Epithelial cell of proximal tubule (primary cell): Measurements from ENCODE around the gene ABHD12B. TPM values are rescaled to one million over a fixed set of nuclear protein-coding genes. Genes with fewer than 3 reads are reported as not detected.

ENCODE experiments used
- DNase-seq: peaks from one replicate; pipeline ENCODE4 v3.0.0-alpha.2; 2011; ENCODE audit warnings: low read depth
- H3K4me3 ChIP-seq: 2 replicates; pipeline ENCODE4 v1.5.1; 2011; ENCODE audit warnings: low read depth, mild to moderate bottlenecking, low read length
- total RNA-seq: library from RNA; depleted of rRNA; stranded (reverse); fragments of >200 nt; gene quantifications from 2 replicates; pipeline ENCODE4 v1.2.3, GENCODE V29; 2015
- TF ChIP-seq, protein P1 (sequence below): conservative IDR thresholded peaks from 2 replicates; pipeline ENCODE4 v1.5.1; 2012; ENCODE audit warnings: low read depth, mild to moderate bottlenecking, low read length

ABHD12B gene
- total RNA-seq: not detected in 2 replicates

- no peak for DNase-seq
- TF ChIP-seq, protein P1, sequence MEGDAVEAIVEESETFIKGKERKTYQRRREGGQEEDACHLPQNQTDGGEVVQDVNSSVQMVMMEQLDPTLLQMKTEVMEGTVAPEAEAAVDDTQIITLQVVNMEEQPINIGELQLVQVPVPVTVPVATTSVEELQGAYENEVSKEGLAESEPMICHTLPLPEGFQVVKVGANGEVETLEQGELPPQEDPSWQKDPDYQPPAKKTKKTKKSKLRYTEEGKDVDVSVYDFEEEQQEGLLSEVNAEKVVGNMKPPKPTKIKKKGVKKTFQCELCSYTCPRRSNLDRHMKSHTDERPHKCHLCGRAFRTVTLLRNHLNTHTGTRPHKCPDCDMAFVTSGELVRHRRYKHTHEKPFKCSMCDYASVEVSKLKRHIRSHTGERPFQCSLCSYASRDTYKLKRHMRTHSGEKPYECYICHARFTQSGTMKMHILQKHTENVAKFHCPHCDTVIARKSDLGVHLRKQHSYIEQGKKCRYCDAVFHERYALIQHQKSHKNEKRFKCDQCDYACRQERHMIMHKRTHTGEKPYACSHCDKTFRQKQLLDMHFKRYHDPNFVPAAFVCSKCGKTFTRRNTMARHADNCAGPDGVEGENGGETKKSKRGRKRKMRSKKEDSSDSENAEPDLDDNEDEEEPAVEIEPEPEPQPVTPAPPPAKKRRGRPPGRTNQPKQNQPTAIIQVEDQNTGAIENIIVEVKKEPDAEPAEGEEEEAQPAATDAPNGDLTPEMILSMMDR: no peak
- H3K4me3 ChIP-seq: no peak within 1 kb of the TSS
Measured at GRCh38 chr14:50871914-50872732, at the start of gene ABHD12B. Gene ABHD12B, plus strand, starts transcription at chr14:50872053. Its CDS starts 122 bp downstream, at chr14:50872175.

- TF ChIP-seq, protein P1: no peak
- no peak for DNase-seq
- no peak overlapping the region for H3K4me3 ChIP-seq
Measured at GRCh38 chr14:50822501-50823042, 49.3 kb upstream of the ABHD12B start.

GRCh38 chr14:50823051-50823761 lies 48.6 kb upstream of the ABHD12B start:
- no peak overlapping the region for H3K4me3 ChIP-seq
- DNase-seq: no peak
- TF ChIP-seq, protein P1: no peak

GRCh38 chr14:50823762-50824636 lies 47.9 kb upstream of the ABHD12B start:
- TF ChIP-seq, protein P1: no peak
- no peak for DNase-seq
- no peak overlapping the region for H3K4me3 ChIP-seq

- no peak for DNase-seq
- no peak overlapping the region for H3K4me3 ChIP-seq
- TF ChIP-seq, protein P1: no peak
Measured at GRCh38 chr14:50825307-50825706, 46.5 kb upstream of the ABHD12B start.

DNA sequence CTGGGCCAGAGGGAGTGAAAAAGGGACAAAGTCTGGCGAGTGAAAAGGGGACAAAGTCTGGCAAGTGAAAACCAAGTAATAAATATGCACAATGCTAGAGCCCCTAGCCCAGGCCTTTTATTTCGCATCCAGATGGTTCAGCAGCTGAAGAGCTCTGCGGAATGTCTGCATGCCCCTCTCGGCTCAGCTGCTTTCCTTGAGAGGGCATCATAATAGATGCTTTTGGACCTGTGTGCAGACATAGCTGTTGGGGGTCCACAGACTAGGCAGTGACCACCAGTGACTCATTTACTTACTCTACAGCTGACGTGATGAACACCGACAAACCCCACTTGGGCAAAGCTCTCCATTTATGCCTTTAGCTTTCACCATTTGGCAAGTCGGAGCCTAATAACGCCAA lies 45.2 kb upstream of the ABHD12B start:
- TF ChIP-seq, protein P1: no peak
- no peak for DNase-seq
- no peak overlapping the region for H3K4me3 ChIP-seq
